GM10847 (cell line): Measurements from ENCODE around the gene CCDC85B.

ENCODE experiments used
- POLR2A ChIP-seq: IDR thresholded peaks from 2 replicates; pipeline ENCODE4 v1.6.1; 2011; ENCODE audit not compliant: insufficient read length; ENCODE audit errors: extremely low read depth

Gene CCDC85B

GRCh38 chr11:65872586-65873317, 17.7 kb upstream of the CCDC85B start, which contains the start of gene EFEMP2:
Gene EFEMP2, minus strand, starts transcription at chr11:65872800. Its CDS starts 446 bp downstream, at chr11:65872354.
- TF ChIP-seq POLR2A: no peak

GRCh38 chr11:65873318-65874156, 16.9 kb upstream of the CCDC85B start:
- TF ChIP-seq POLR2A: peak; percentile 60

GRCh38 chr11:65879617-65880016, 10.9 kb upstream of the CCDC85B start, which contains the start of gene CTSW:
Gene CTSW, plus strand, starts transcription at chr11:65879837. Its CDS starts 18 bp downstream, at chr11:65879855.
- no peak for TF ChIP-seq POLR2A

- no peak for TF ChIP-seq POLR2A
Measured at GRCh38 chr11:65880027-65880426, 10.4 kb upstream of the CCDC85B start.

GRCh38 chr11:65880844-65881421, 9.5 kb upstream of the CCDC85B start:
- TF ChIP-seq POLR2A: no peak

GRCh38 chr11:65882120-65883057, 8.1 kb upstream of the CCDC85B start:
- no peak for TF ChIP-seq POLR2A

GRCh38 chr11:65883058-65883761, 7.3 kb upstream of the CCDC85B start:
- no peak for TF ChIP-seq POLR2A

GRCh38 chr11:65883786-65884715, 6.4 kb upstream of the CCDC85B start:
- TF ChIP-seq POLR2A: no peak

- no peak for TF ChIP-seq POLR2A
Measured at GRCh38 chr11:65884716-65885092, 5.8 kb upstream of the CCDC85B start.

GRCh38 chr11:65885231-65885630, 5.2 kb upstream of the CCDC85B start:
- TF ChIP-seq POLR2A: no peak

- TF ChIP-seq POLR2A: no peak
Measured at GRCh38 chr11:65885808-65886536, 4.5 kb upstream of the CCDC85B start.
